Keratinocyte (primary cell): Measurements from ENCODE around the gene ARPC4. TPM values are rescaled to one million over a fixed set of nuclear protein-coding genes. Genes with fewer than 3 reads are reported as not detected.
A peak's percentile ranks its signal among the peaks of the same experiment; 100 is the strongest.
"Not testable (repeated sequence)": the region's sequence is repeated elsewhere in the genome, so short reads cannot be mapped to it uniquely, and the experiment has no call there.

Experiments
- DNase-seq: peaks from one replicate; pipeline ENCODE4 v3.0.0-alpha.2; 2011; ENCODE audit warnings: low read depth, missing footprints, low spot score
- FAIRE-seq: peaks from 2 replicates; lab custom pipeline; 2011; peaks lifted over from hg19 to GRCh38; lab: Jason Lieb, UNC
- H2AFZ ChIP-seq: 2 replicates; pipeline ENCODE4 v1.6.0; 2012; ENCODE audit warnings: low read length, control low read depth, inconsistent platforms; ENCODE audit not compliant: control insufficient read depth
- H3K27ac ChIP-seq: 2 replicates; pipeline ENCODE4 v1.5.1; 2011; ENCODE audit warnings: low read length; ENCODE audit not compliant: control insufficient read depth, insufficient read depth
- H3K27me3 ChIP-seq: 3 replicates; pipeline ENCODE4 v1.6.0; 2011; ENCODE audit warnings: low read length; ENCODE audit not compliant: control insufficient read depth, insufficient read depth; ENCODE audit errors: extremely low read depth
- H3K36me3 ChIP-seq, 2 experiments: 2 replicates in 1 of 2; 3 replicates in 1 of 2; pipeline ENCODE4 v1.5.1; 2011; ENCODE audit warnings: low read length in 2 of 2, mild to moderate bottlenecking in 1 of 2; ENCODE audit not compliant: control insufficient read depth in 2 of 2, insufficient read depth in 2 of 2; ENCODE audit errors: extremely low read depth in 1 of 2
- H3K4me1 ChIP-seq: 3 replicates; pipeline ENCODE4 v1.5.1; 2011; ENCODE audit warnings: low read length; ENCODE audit not compliant: control insufficient read depth, insufficient read depth; ENCODE audit errors: extremely low read depth
- H3K4me2 ChIP-seq: 3 replicates; pipeline ENCODE4 v1.6.0; 2011; ENCODE audit warnings: low read depth, low read length; ENCODE audit not compliant: control insufficient read depth, insufficient read depth; ENCODE audit errors: extremely low read depth
- H3K4me3 ChIP-seq, 3 experiments: fragments of 200-600 bp in 1 of 3; sonication (generic) in 1 of 3; 2 replicates in 2 of 3; 3 replicates in 1 of 3; pipeline ENCODE4 v1.5.1; 2011 to 2016; ENCODE audit warnings: low read length in 3 of 3, mild to moderate bottlenecking in 3 of 3, control low read depth in 2 of 3, inconsistent platforms in 1 of 3, low read depth in 1 of 3, mixed read lengths in 1 of 3, mixed run types in 1 of 3, moderate library complexity in 1 of 3; ENCODE audit not compliant: control insufficient read depth in 2 of 3, insufficient read depth in 2 of 3; ENCODE audit errors: extremely low read depth in 1 of 3
- H3K79me2 ChIP-seq: 2 replicates; pipeline ENCODE4 v1.6.0; 2012; ENCODE audit warnings: low read length; ENCODE audit not compliant: control insufficient read depth, insufficient read depth
- H3K9ac ChIP-seq: 3 replicates; pipeline ENCODE4 v1.6.0; 2011; ENCODE audit warnings: low read length; ENCODE audit not compliant: control insufficient read depth, insufficient read depth; ENCODE audit errors: extremely low read depth
- H3K9me1 ChIP-seq: 3 replicates; pipeline ENCODE4 v1.6.0; 2011; ENCODE audit warnings: low read length; ENCODE audit not compliant: control insufficient read depth, insufficient read depth; ENCODE audit errors: extremely low read depth
- H3K9me3 ChIP-seq: 2 replicates; pipeline ENCODE4 v1.5.1; 2012; ENCODE audit warnings: low read depth, low read length; ENCODE audit not compliant: control insufficient read depth
- H4K20me1 ChIP-seq: 3 replicates; pipeline ENCODE4 v1.6.0; 2011; ENCODE audit warnings: low read length; ENCODE audit not compliant: control insufficient read depth, insufficient read depth; ENCODE audit errors: extremely low read depth
- EZH2 ChIP-seq: IDR thresholded peaks from one replicate; pipeline ENCODE4 v1.6.1; 2012; ENCODE audit warnings: inconsistent platforms, mild to moderate bottlenecking, low read length, moderate library complexity
- dilution Hi-C: fragments of 300-500 bp; cut with MboI; formaldehyde crosslinking; loops from one replicate; pipeline ENCODE4 v1.7.0; 2020; ENCODE audit warnings: low sequenced_read_pairs; ENCODE audit not compliant: extremely low pct_ligation_motif_present
- polyA plus RNA-seq, 5 experiments: library from polyadenylated mRNA; depleted of rRNA in 3 of 5; stranded (reverse) in 3 of 5; stranded (forward) in 1 of 5; unstranded in 1 of 5; fragments of >200 nt; gene quantifications; 1 replicate in 1 of 5; 2 replicates in 3 of 5; 3 replicates in 1 of 5; pipeline versions ENCODE4 v1.2.1 to v1.2.3, GENCODE V29; 2011 to 2012; ENCODE audit warnings: missing spikeins in 2 of 5, low read depth in 1 of 5, low replicate concordance in 1 of 5
- TF ChIP-seq, protein P1 (sequence below), 3 experiments: IDR thresholded peaks in 1 of 3; conservative IDR thresholded peaks in 1 of 3; optimal IDR thresholded peaks in 1 of 3; 2 replicates in 2 of 3; 3 replicates in 1 of 3; pipeline versions ENCODE3 to v1.5.1; 2011; ENCODE audit warnings: low read length in 3 of 3, mild to moderate bottlenecking in 3 of 3, moderate library complexity in 2 of 3, control low read depth in 1 of 3, inconsistent platforms in 1 of 3; ENCODE audit not compliant: insufficient read depth in 2 of 3; ENCODE audit errors: extremely low read depth in 1 of 3

The ARPC4 gene
- polyA plus RNA-seq, 1 donor (not counting 4 experiments of a cell fraction or from before 2014, with no cell fraction given): 173 TPM

GRCh38 chr3:9770276-9770812 is 22.5 kb upstream of the ARPC4 start:
- H3K4me2 ChIP-seq: peak overlapping the region; percentile 79
- H3K9me3 ChIP-seq: no peaks in the 10 kb centered on the region
- H3K9me1 ChIP-seq: no peaks in the 10 kb centered on the region
- H3K27me3 ChIP-seq: peaks cover 5% of the 10 kb centered on the region
- peak overlapping the region; percentile 33 to 63 (median 36) for H3K4me3 ChIP-seq
- H3K4me1 ChIP-seq: peaks cover 5% of the 10 kb centered on the region
- peak overlapping the region; percentile 52 for H3K9ac ChIP-seq
- no peaks in the 10 kb centered on the region for H3K36me3 ChIP-seq
- no peak for DNase-seq
- no peaks in the 10 kb centered on the region for H3K79me2 ChIP-seq
- no peaks in the 10 kb centered on the region for H4K20me1 ChIP-seq
- H3K27ac ChIP-seq: no peak overlapping the region
- peak overlapping the region; percentile 83 for H2AFZ ChIP-seq
- no peak for FAIRE-seq
- TF ChIP-seq, protein P1, sequence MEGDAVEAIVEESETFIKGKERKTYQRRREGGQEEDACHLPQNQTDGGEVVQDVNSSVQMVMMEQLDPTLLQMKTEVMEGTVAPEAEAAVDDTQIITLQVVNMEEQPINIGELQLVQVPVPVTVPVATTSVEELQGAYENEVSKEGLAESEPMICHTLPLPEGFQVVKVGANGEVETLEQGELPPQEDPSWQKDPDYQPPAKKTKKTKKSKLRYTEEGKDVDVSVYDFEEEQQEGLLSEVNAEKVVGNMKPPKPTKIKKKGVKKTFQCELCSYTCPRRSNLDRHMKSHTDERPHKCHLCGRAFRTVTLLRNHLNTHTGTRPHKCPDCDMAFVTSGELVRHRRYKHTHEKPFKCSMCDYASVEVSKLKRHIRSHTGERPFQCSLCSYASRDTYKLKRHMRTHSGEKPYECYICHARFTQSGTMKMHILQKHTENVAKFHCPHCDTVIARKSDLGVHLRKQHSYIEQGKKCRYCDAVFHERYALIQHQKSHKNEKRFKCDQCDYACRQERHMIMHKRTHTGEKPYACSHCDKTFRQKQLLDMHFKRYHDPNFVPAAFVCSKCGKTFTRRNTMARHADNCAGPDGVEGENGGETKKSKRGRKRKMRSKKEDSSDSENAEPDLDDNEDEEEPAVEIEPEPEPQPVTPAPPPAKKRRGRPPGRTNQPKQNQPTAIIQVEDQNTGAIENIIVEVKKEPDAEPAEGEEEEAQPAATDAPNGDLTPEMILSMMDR (optimal IDR thresholded peaks at IDR 0.05 in 1 of 3, IDR thresholded peaks at IDR 0.05 in 1 of 3, conservative IDR thresholded peaks at IDR 0.05 in 1 of 3; ENCODE audit: extremely low read depth in 1 of 3, insufficient read depth in 2 of 3, low read length in 3 of 3): no peak
- TF ChIP-seq EZH2: no peak
- dilution Hi-C loops: no loop called here

- H4K20me1 ChIP-seq, H3K4me3 ChIP-seq, H3K27ac ChIP-seq, H3K9me1 ChIP-seq, H3K4me2 ChIP-seq, H3K36me3 ChIP-seq, dilution Hi-C loops, H3K9me3 ChIP-seq, DNase-seq, H3K4me1 ChIP-seq, H2AFZ ChIP-seq, H3K79me2 ChIP-seq, FAIRE-seq, H3K9ac ChIP-seq, H3K27me3 ChIP-seq: not testable (repeated sequence)
Measured at GRCh38 chr3:9771007-9771406, 21.9 kb upstream of the ARPC4 start.
